Prostate gland (tissue), 2 donors: ENCODE data around the gene TNS1. TPM values are rescaled to one million over a fixed set of nuclear protein-coding genes. Genes with fewer than 3 reads are reported as not detected.

ENCODE experiments used
- DNase-seq: peaks from one replicate; pipeline ENCODE4 v3.0.0-alpha.2; 2019; ENCODE audit warnings: low spot score
- H3K27ac ChIP-seq, 2 donors: fragments of 200-600 bp; sonication (generic); 2 replicates each; pipeline ENCODE4 v1.5.1; 2017 to 2019
- H3K27me3 ChIP-seq: fragments of 200-600 bp; sonication (generic); replicated peaks from 2 replicates; pipeline ENCODE4 v1.5.1; 2019; ENCODE audit not compliant: insufficient read depth
- H3K36me3 ChIP-seq, 2 donors: fragments of 200-600 bp; sonication (generic); 1 replicate in 1 of 2; 2 replicates in 1 of 2; pipeline versions ENCODE4 v1.5.1 to v1.8.1; 2017 to 2019
- H3K4me1 ChIP-seq: fragments of 200-600 bp; sonication (generic); replicated peaks from 2 replicates; pipeline ENCODE4 v1.5.1; 2019
- H3K4me3 ChIP-seq, 2 donors: fragments of 200-600 bp; sonication (generic); 2 replicates each; pipeline ENCODE4 v1.5.1; 2017 to 2019
- H3K9me3 ChIP-seq: fragments of 200-600 bp; sonication (generic); 2 replicates; pipeline ENCODE4 v1.5.1; 2017
- POLR2A ChIP-seq: fragments of 450-650 bp; IDR thresholded peaks from one replicate; pipeline ENCODE4 v1.6.1; 2016; ENCODE audit warnings: antibody characterized with exemption, mild to moderate bottlenecking
- POLR2AphosphoS5 ChIP-seq: sonication (generic); formaldehyde crosslinking; IDR thresholded peaks from one replicate; pipeline ENCODE4 v1.6.1; 2017; ENCODE audit warnings: antibody characterized with exemption
- WGBS: methylation state at CpG from one replicate; pipeline ENCODE4 v1.1.5; 2018; 5-methylcytosine and 5-hydroxymethylcytosine counted together
- intact Hi-C: fragments of 100-400 bp; cut with DNase I; formaldehyde crosslinking; loops from one replicate; pipeline ENCODE4 v1.14.2; 2022
- total RNA-seq, 2 donors: library from RNA; depleted of rRNA; stranded (reverse); fragments of >200 nt; gene quantifications; one replicate each; pipeline ENCODE4 v1.1.0, GENCODE V29; 2016
- TF ChIP-seq, protein P1 (sequence below), 4 experiments: fragments of 200-600 bp in 2 of 4; fragments of 450-650 bp in 2 of 4; sonication (generic) in 2 of 4; IDR thresholded peaks; 1 replicate in 3 of 4; 2 replicates in 1 of 4; pipeline ENCODE4 v1.5.1; 2016 to 2019; ENCODE audit warnings: antibody characterized with exemption in 4 of 4, mild to moderate bottlenecking in 2 of 4, moderate library complexity in 2 of 4

TNS1 gene
- total RNA-seq, 2 donors from 2014 or later: 238 to 659 TPM

DNA sequence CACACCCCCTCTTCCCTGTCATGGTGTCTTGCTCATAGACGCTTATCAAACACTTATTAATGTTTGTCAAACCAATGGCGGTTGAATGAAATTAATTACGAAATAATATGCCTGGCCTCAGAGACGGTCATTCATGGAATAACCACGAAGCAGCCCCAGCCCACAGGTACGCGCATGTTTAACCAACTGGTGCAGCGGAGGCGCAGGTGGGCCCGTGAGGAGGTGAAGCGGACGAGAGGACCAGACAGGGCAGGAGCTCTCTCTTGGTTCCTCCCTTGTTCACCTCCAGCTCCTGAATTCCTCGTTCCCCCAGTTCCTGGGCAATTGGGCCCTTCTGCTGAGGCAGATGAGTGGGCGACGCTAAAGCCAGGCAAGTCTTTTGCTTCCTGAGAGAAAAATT lies 169.8 kb downstream of the TNS1 start:
- intact Hi-C loops: no loop called here

DNA sequence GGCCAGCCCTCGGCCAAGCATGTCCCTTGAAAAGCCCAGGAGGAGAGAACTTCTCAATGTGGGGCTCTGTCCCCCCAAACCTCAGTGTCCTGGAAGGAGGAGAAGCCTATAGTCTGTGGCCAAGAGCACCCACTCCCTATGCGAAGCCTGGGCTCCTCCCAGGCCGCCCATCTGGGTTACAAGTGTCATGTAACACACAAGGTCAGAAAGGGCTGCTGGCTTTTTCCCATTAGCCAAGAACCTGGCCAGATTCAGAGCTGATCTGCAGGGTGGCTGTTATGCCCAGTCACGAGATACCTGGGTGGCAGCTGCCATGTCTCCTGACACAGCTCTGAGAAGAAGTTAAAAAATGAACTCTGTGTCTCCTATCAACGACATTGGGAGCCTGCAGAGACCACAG lies 170.7 kb downstream of the TNS1 start:
- H3K9me3 ChIP-seq: no peaks in the 10 kb centered on the region
- no peaks in the 10 kb centered on the region for H3K4me1 ChIP-seq
- no peak overlapping the region for H3K27ac ChIP-seq
- H3K27me3 ChIP-seq: no peaks in the 10 kb centered on the region
- no peak for DNase-seq
- 87% methylated on average over 5 of the region's 5 CpGs for WGBS
- intact Hi-C loops: no loop called here
- peaks cover 9 to 24% of the 10 kb centered on the region in 2 donors for H3K36me3 ChIP-seq
- TF ChIP-seq, protein P1, sequence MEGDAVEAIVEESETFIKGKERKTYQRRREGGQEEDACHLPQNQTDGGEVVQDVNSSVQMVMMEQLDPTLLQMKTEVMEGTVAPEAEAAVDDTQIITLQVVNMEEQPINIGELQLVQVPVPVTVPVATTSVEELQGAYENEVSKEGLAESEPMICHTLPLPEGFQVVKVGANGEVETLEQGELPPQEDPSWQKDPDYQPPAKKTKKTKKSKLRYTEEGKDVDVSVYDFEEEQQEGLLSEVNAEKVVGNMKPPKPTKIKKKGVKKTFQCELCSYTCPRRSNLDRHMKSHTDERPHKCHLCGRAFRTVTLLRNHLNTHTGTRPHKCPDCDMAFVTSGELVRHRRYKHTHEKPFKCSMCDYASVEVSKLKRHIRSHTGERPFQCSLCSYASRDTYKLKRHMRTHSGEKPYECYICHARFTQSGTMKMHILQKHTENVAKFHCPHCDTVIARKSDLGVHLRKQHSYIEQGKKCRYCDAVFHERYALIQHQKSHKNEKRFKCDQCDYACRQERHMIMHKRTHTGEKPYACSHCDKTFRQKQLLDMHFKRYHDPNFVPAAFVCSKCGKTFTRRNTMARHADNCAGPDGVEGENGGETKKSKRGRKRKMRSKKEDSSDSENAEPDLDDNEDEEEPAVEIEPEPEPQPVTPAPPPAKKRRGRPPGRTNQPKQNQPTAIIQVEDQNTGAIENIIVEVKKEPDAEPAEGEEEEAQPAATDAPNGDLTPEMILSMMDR (IDR thresholded peaks at IDR 0.05): no peak
- TF ChIP-seq POLR2A (no peak), POLR2AphosphoS5 (no peak)
- H3K4me3 ChIP-seq: no peak overlapping the region

More for the DNA sequence above, 169.8 kb downstream of the TNS1 start:
- H3K27me3 ChIP-seq: no peaks in the 10 kb centered on the region
- H3K4me1 ChIP-seq: no peaks in the 10 kb centered on the region
- H3K4me3 ChIP-seq: no peak overlapping the region
- no peak overlapping the region for H3K27ac ChIP-seq
- no peak for DNase-seq
- WGBS: 87% methylated on average over 15 of the region's 15 CpGs
- TF ChIP-seq POLR2AphosphoS5 (no peak), POLR2A (no peak)
- TF ChIP-seq, protein P1 (IDR thresholded peaks at IDR 0.05): no peak
- peaks cover 9 to 24% of the 10 kb centered on the region in 2 donors for H3K36me3 ChIP-seq
- no peaks in the 10 kb centered on the region for H3K9me3 ChIP-seq

- intact Hi-C loops: no loop called here
- Histone ChIP-seq H3K27me3 (no peaks in the 10 kb centered on the region), H3K4me1 (no peaks in the 10 kb centered on the region), H3K27ac (no peak overlapping the region), H3K4me3 (no peak overlapping the region), H3K9me3 (no peaks in the 10 kb centered on the region), H3K36me3 (peaks cover 9 to 24% of the 10 kb centered on the region in 2 donors)
- TF ChIP-seq, protein P1 (IDR thresholded peaks at IDR 0.05): no peak
- TF ChIP-seq POLR2A: no peak
- no peak for TF ChIP-seq POLR2AphosphoS5
- no peak for DNase-seq
- WGBS: 78% methylated on average over 10 of the region's 10 CpGs
Measured at GRCh38 chr2:217831306-217831705, 171.5 kb downstream of the TNS1 start.

- Histone ChIP-seq H3K27ac (no peak overlapping the region), H3K36me3 (peaks cover 9 to 24% of the 10 kb centered on the region in 2 donors), H3K27me3 (no peaks in the 10 kb centered on the region), H3K4me1 (no peaks in the 10 kb centered on the region), H3K9me3 (no peaks in the 10 kb centered on the region), H3K4me3 (no peak overlapping the region)
- TF ChIP-seq POLR2AphosphoS5: no peak
- TF ChIP-seq, protein P1 (IDR thresholded peaks at IDR 0.05): no peak
- no peak for TF ChIP-seq POLR2A
- DNase-seq: no peak
- intact Hi-C loops: no loop called here
- WGBS: 78% methylated on average over 6 of the region's 6 CpGs
Measured at GRCh38 chr2:217830807-217831206, 172.0 kb downstream of the TNS1 start.

- Histone ChIP-seq H3K36me3 (peaks cover 7 to 20% of the 10 kb centered on the region in 2 donors), H3K27me3 (no peaks in the 10 kb centered on the region), H3K4me3 (no peak overlapping the region), H3K27ac (no peak overlapping the region), H3K9me3 (no peaks in the 10 kb centered on the region), H3K4me1 (no peaks in the 10 kb centered on the region)
- no peak for DNase-seq
- TF ChIP-seq, protein P1 (IDR thresholded peaks at IDR 0.05): no peak
- no peak for TF ChIP-seq POLR2A
- intact Hi-C loops: no loop called here
- 83% methylated on average over 9 of the region's 9 CpGs for WGBS
Measured at GRCh38 chr2:217830061-217830460, 172.7 kb downstream of the TNS1 start.
